IMR-90 (cell line): Measurements from ENCODE around the gene ACTG2. TPM values are rescaled to one million over a fixed set of nuclear protein-coding genes. Genes with fewer than 3 reads are reported as not detected.

Experiments
- ATAC-seq: fragments of 200-7000 bp; cut with Tn5 transposase; 2 replicates; pipeline ENCODE4 v1.9.1; 2020; ENCODE audit warnings: low read depth, mild to moderate bottlenecking, moderate library complexity
- BruUV-seq: library from RNA; stranded (reverse); fragments of 400-500 nt; replicated peaks from 2 replicates; lab custom pipeline; 2021; lab: Mats Ljungman, UMichigan
- CTCF ChIA-PET: fragments of 300-600 bp; formaldehyde crosslinking; extraction: SDS; loops from one replicate; lab custom pipeline; 2021; ENCODE audit warnings: antibody characterized with exemption; lab: Yijun Ruan, JAX
- POLR2A ChIA-PET: fragments of 300-600 bp; sonication (Branson Sonifier 250); formaldehyde crosslinking; loops from one replicate; lab custom pipeline; 2022; ENCODE audit warnings: antibody characterized with exemption; ENCODE audit not compliant: unreplicated experiment; lab: Charles Lee
- DNase-seq: peaks from one replicate; pipeline ENCODE4 v3.0.0; 2013
- H2AFZ ChIP-seq: replicated peaks from 2 replicates; pipeline ENCODE3; 2013; ENCODE audit warnings: low read length, mild to moderate bottlenecking; ENCODE audit not compliant: poor library complexity
- H2AK5ac ChIP-seq: 2 replicates; pipeline ENCODE4 v1.6.1; 2013; ENCODE audit warnings: low read depth, low read length, inconsistent platforms
- H2AK9ac ChIP-seq: replicated peaks from 2 replicates; pipeline ENCODE3; 2013; ENCODE audit warnings: mild to moderate bottlenecking, low read depth, low read length, moderate library complexity; ENCODE audit not compliant: poor library complexity
- H2BK120ac ChIP-seq: 2 replicates; pipeline ENCODE4 v1.6.1; 2013; ENCODE audit warnings: low read depth, low read length, inconsistent platforms
- H2BK15ac ChIP-seq: 3 replicates; pipeline ENCODE4 v1.6.1; 2013; ENCODE audit warnings: low read depth, low read length, inconsistent platforms
- H2BK20ac ChIP-seq: 2 replicates; pipeline ENCODE4 v1.6.1; 2013; ENCODE audit warnings: low read depth, mild to moderate bottlenecking, inconsistent platforms, low read length, moderate library complexity
- H2BK5ac ChIP-seq: 2 replicates; pipeline ENCODE4 v1.6.1; 2013; ENCODE audit warnings: mild to moderate bottlenecking, low read depth, low read length, inconsistent platforms; ENCODE audit not compliant: poor library complexity, severe bottlenecking
- H3K14ac ChIP-seq: replicated peaks from 2 replicates; pipeline ENCODE4 v1.6.1; 2013; ENCODE audit warnings: low read depth, low read length, inconsistent platforms
- H3K18ac ChIP-seq: 2 replicates; pipeline ENCODE4 v1.6.1; 2013; ENCODE audit warnings: low read depth, low read length, control low read depth
- H3K23ac ChIP-seq: 2 replicates; pipeline ENCODE4 v1.6.1; 2013; ENCODE audit warnings: low read depth, low read length, inconsistent platforms
- H3K27ac ChIP-seq: 2 replicates; pipeline ENCODE4 v1.5.1; 2013; ENCODE audit warnings: mild to moderate bottlenecking, control low read depth, low read length; ENCODE audit not compliant: insufficient read depth
- H3K27me3 ChIP-seq: 2 replicates; pipeline ENCODE4 v1.6.1; 2013; ENCODE audit warnings: low read length; ENCODE audit not compliant: control insufficient read depth, insufficient read depth
- H3K36me3 ChIP-seq: 2 replicates; pipeline ENCODE4 v1.6.1; 2013; ENCODE audit warnings: low read length, mixed read lengths; ENCODE audit not compliant: control insufficient read depth, insufficient read depth
- H3K4ac ChIP-seq: 2 replicates; pipeline ENCODE4 v1.6.1; 2013; ENCODE audit warnings: low read depth, low read length, inconsistent platforms
- H3K4me1 ChIP-seq: 2 replicates; pipeline ENCODE4 v1.6.1; 2013; ENCODE audit warnings: low read length, mixed read lengths; ENCODE audit not compliant: control insufficient read depth, insufficient read depth
- H3K4me2 ChIP-seq: 2 replicates; pipeline ENCODE4 v1.6.1; 2013; ENCODE audit warnings: low read depth, mild to moderate bottlenecking, control low read depth, low read length, moderate library complexity
- H3K4me3 ChIP-seq: 2 replicates; pipeline ENCODE4 v1.5.1; 2013; ENCODE audit warnings: low read depth, mild to moderate bottlenecking, control low read depth, low read length, moderate library complexity; ENCODE audit not compliant: insufficient read depth
- H3K56ac ChIP-seq: 2 replicates; pipeline ENCODE4 v1.6.1; 2013; ENCODE audit warnings: low read length, inconsistent platforms; ENCODE audit not compliant: insufficient read depth; ENCODE audit errors: extremely low read depth
- H3K79me1 ChIP-seq, 2 experiments: 2 replicates each; pipeline ENCODE4 v1.6.1; 2013; ENCODE audit warnings: low read length in 2 of 2, inconsistent platforms in 1 of 2, low read depth in 1 of 2
- H3K9ac ChIP-seq: 2 replicates; pipeline ENCODE4 v1.6.1; 2013; ENCODE audit warnings: low read depth, low read length, control low read depth
- H3K9me1 ChIP-seq: 2 replicates; pipeline ENCODE4 v1.6.1; 2013; ENCODE audit warnings: low read length, inconsistent platforms; ENCODE audit not compliant: insufficient read depth
- H3K9me3 ChIP-seq: 2 replicates; pipeline ENCODE4 v1.6.1; 2013; ENCODE audit warnings: low read length; ENCODE audit not compliant: control insufficient read depth, insufficient read depth
- H4K20me1 ChIP-seq: 2 replicates; pipeline ENCODE4 v1.6.1; 2013; ENCODE audit warnings: low read length, inconsistent platforms; ENCODE audit not compliant: insufficient read depth
- H4K5ac ChIP-seq: 2 replicates; pipeline ENCODE4 v1.6.1; 2013; ENCODE audit warnings: mild to moderate bottlenecking, low read depth, low read length, control low read depth
- H4K8ac ChIP-seq, 2 experiments: 2 replicates each; pipeline ENCODE4 v1.6.1; 2013; ENCODE audit warnings: low read depth in 2 of 2, low read length in 2 of 2, control low read depth in 1 of 2, inconsistent platforms in 1 of 2
- H4K91ac ChIP-seq: 2 replicates; pipeline ENCODE4 v1.6.1; 2013; ENCODE audit warnings: low read depth, low read length, inconsistent platforms; ENCODE audit not compliant: insufficient read depth
- BHLHE40 ChIP-seq: fragments of 150-350 bp; IDR thresholded peaks from 2 replicates; pipeline ENCODE4 v1.6.1; 2016; ENCODE audit warnings: mild to moderate bottlenecking, low read depth, low read length
- CHD1 ChIP-seq: IDR thresholded peaks from 2 replicates; pipeline ENCODE4 v1.6.1; 2012; ENCODE audit warnings: low read depth, low read length, improper control_type of control experiment
- CTCF ChIP-seq: conservative IDR thresholded peaks from 2 replicates; pipeline ENCODE4 v1.5.1; 2012; ENCODE audit warnings: mild to moderate bottlenecking, low read depth, low read length, improper control_type of control experiment
- ELK1 ChIP-seq: fragments of 150-350 bp; IDR thresholded peaks from 2 replicates; pipeline ENCODE4 v1.6.1; 2016; ENCODE audit warnings: low read depth, mild to moderate bottlenecking, low read length, moderate library complexity, borderline replicate concordance
- FOS ChIP-seq: fragments of 150-350 bp; IDR thresholded peaks from 2 replicates; pipeline ENCODE4 v1.6.1; 2016; ENCODE audit warnings: low read depth, low read length
- MAFK ChIP-seq: IDR thresholded peaks from 2 replicates; pipeline ENCODE4 v1.6.1; 2012; ENCODE audit warnings: low read depth, low read length, improper control_type of control experiment
- MAZ ChIP-seq: IDR thresholded peaks from 2 replicates; pipeline ENCODE4 v1.6.1; 2012; ENCODE audit warnings: low read depth, mild to moderate bottlenecking, low read length, improper control_type of control experiment, moderate library complexity, borderline replicate concordance
- MXI1 ChIP-seq: IDR thresholded peaks from 2 replicates; pipeline ENCODE4 v1.6.1; 2012; ENCODE audit warnings: low read depth, mild to moderate bottlenecking, low read length, moderate library complexity, borderline replicate concordance
- NFE2L2 ChIP-seq: fragments of 150-350 bp; IDR thresholded peaks from 2 replicates; pipeline ENCODE4 v1.6.1; 2016; ENCODE audit warnings: low read depth, mild to moderate bottlenecking, low read length
- POLR2A ChIP-seq: IDR thresholded peaks from 2 replicates; pipeline ENCODE4 v1.6.1; 2012; ENCODE audit warnings: mild to moderate bottlenecking, low read depth, low read length
- RAD21 ChIP-seq: IDR thresholded peaks from 2 replicates; pipeline ENCODE4 v1.6.1; 2012; ENCODE audit warnings: low read length, improper control_type of control experiment
- RCOR1 ChIP-seq: IDR thresholded peaks from 2 replicates; pipeline ENCODE4 v1.6.1; 2012; ENCODE audit warnings: mild to moderate bottlenecking, low read length, improper control_type of control experiment; ENCODE audit not compliant: insufficient replicate concordance
- RFX5 ChIP-seq: IDR thresholded peaks from 2 replicates; pipeline ENCODE4 v1.8.0; 2012; ENCODE audit warnings: low read depth, mild to moderate bottlenecking, low read length, moderate library complexity
- SMC3 ChIP-seq: fragments of 150-350 bp; IDR thresholded peaks from 2 replicates; pipeline ENCODE4 v1.6.1; 2016; ENCODE audit warnings: low read depth, mild to moderate bottlenecking, antibody characterized with exemption, low read length, moderate library complexity
- USF2 ChIP-seq: fragments of 150-350 bp; IDR thresholded peaks from 2 replicates; pipeline ENCODE4 v1.6.1; 2017; ENCODE audit warnings: mild to moderate bottlenecking, antibody characterized with exemption, low read length, low read depth
- WGBS, 2 experiments: methylation state at CpG; one replicate each; pipeline versions ENCODE4 v1.1.5 to v1.1.7; 2013; ENCODE audit warnings: missing lambda C conversion rate in 2 of 2; ENCODE audit not compliant: insufficient read length in 1 of 2; ENCODE audit errors: extremely low coverage in 2 of 2; 5-methylcytosine and 5-hydroxymethylcytosine counted together
- dilution Hi-C: fragments of 300-500 bp; cut with HindIII; formaldehyde crosslinking; loops from one replicate; pipeline ENCODE4 v1.14.3; 2018; ENCODE audit warnings: low sequenced_read_pairs; ENCODE audit not compliant: unreplicated experiment
- in situ Hi-C: fragments of 300-500 bp; cut with MboI; formaldehyde crosslinking; loops from 3 replicates; pipeline ENCODE4 v1.14.3; 2019; ENCODE audit warnings: low sequenced_read_pairs, inconsistent platforms, mixed read lengths
- intact Hi-C: fragments of 100-400 bp; cut with micrococcal nuclease; formaldehyde crosslinking; loops from 2 replicates; pipeline ENCODE4 v1.10.0; 2022
- polyA plus RNA-seq, 3 experiments: library from polyadenylated mRNA; depleted of rRNA; stranded (reverse); fragments of >200 nt; gene quantifications; 2 replicates each; pipeline ENCODE4 v1.2.3, GENCODE V29; 2012; ENCODE audit warnings: low replicate concordance in 1 of 3
- total RNA-seq: library from RNA; depleted of rRNA; stranded (reverse); fragments of >200 nt; gene quantifications from 2 replicates; pipeline ENCODE4 v1.2.3, GENCODE V29; 2012

ACTG2 gene
- total and polyA plus RNA-seq, 2 of the 4 experiments (the other 2 are of a cell fraction) = 523 to 899 TPM

- in situ Hi-C loops = no loop called here
Observed at GRCh38 chr2:73911548-73912208, 18.9 kb downstream of the ACTG2 start.

More at GRCh38 chr2:73911548-73912208, 18.9 kb downstream of the ACTG2 start:
- H3K9me1 ChIP-seq = no peaks in the 10 kb centered on the region
- no TSS peak for BruUV-seq
- H3K4me2 ChIP-seq = no peak overlapping the region
- ChIA-PET POLR2A (interaction anchor here (0.6 kb wide), 2 partner anchors 84 to 164 kb away, joined by 3 to 5 read pairs; no protein-coding TSS in a partner anchor), CTCF (no interaction called here)
- H3K23ac ChIP-seq = no peak overlapping the region
- ATAC-seq (no peak), DNase-seq (no peak)
- H3K9ac ChIP-seq = no peak overlapping the region
- intact Hi-C loops (no loop called here), dilution Hi-C loops (no loop called here)
- no peaks in the 10 kb centered on the region; the same call in 1 of the 2 replicates for H3K4me1 ChIP-seq
- H2AK9ac ChIP-seq = no peak overlapping the region
- no peak overlapping the region for H4K5ac ChIP-seq
- peaks cover 17 to 39% of the 10 kb centered on the region in 2 experiments for H3K79me1 ChIP-seq
- H2BK5ac ChIP-seq = no peak overlapping the region
- no peak overlapping the region for H3K18ac ChIP-seq
- no peak overlapping the region for H3K27ac ChIP-seq
- H3K56ac ChIP-seq = no peak overlapping the region
- no peak overlapping the region for H2AK5ac ChIP-seq
- WGBS, 2 experiments = no CpG with 5 or more reads among the region's 8 CpGs
- H3K4me3 ChIP-seq = no peak overlapping the region
- H3K9me3 ChIP-seq = no peaks in the 10 kb centered on the region
- H2BK120ac ChIP-seq = no peak overlapping the region
- H4K91ac ChIP-seq = no peak overlapping the region
- no peak overlapping the region for H2BK20ac ChIP-seq
- peaks cover 66% of the 10 kb centered on the region for H3K36me3 ChIP-seq
- H3K27me3 ChIP-seq = no peaks in the 10 kb centered on the region
- H4K20me1 ChIP-seq = peaks cover 50% of the 10 kb centered on the region
- H3K14ac ChIP-seq = no peak overlapping the region
- no peak overlapping the region for H4K8ac ChIP-seq
- no peak overlapping the region for H3K4ac ChIP-seq
- no peak overlapping the region for H2BK15ac ChIP-seq
- TF ChIP-seq CTCF (no peak), MAFK (no peak), NFE2L2 (no peak), ELK1 (no peak), FOS (no peak), MXI1 (no peak), BHLHE40 (no peak), RCOR1 (no peak), SMC3 (no peak), RFX5 (no peak), POLR2A (no peak), RAD21 (no peak), CHD1 (no peak), USF2 (no peak), MAZ (no peak)
- no peak overlapping the region for H2AFZ ChIP-seq
